PC-3 (cell line): ENCODE measurements around the gene CASP6. TPM values are rescaled to one million over a fixed set of nuclear protein-coding genes. Genes with fewer than 3 reads are reported as not detected.

ENCODE experiments used
- ATAC-seq: fragments of 200-7000 bp; cut with Tn5 transposase; 2 replicates; pipeline ENCODE4 v1.9.1; 2020; ENCODE audit warnings: mild to moderate bottlenecking, moderate library complexity
- Bru-seq: library from RNA; stranded (reverse); fragments of 400-500 nt; gene quantifications from one replicate; lab custom pipeline; 2021; lab: Mats Ljungman, UMichigan
- BruChase-seq, 2 experiments: library from RNA; stranded (reverse); fragments of 400-500 nt; gene quantifications; one replicate each; lab custom pipeline; 2021; lab: Mats Ljungman, UMichigan
- BruUV-seq: library from RNA; stranded (reverse); fragments of 400-500 nt; replicated peaks from 2 replicates; lab custom pipeline; 2021; lab: Mats Ljungman, UMichigan
- CTCF ChIA-PET: fragments of 300-600 bp; sonication (Branson Sonifier 250); formaldehyde crosslinking; loops from one replicate; lab custom pipeline; 2022; ENCODE audit warnings: antibody characterized with exemption; lab: Charles Lee
- POLR2A ChIA-PET: fragments of 300-600 bp; sonication (Branson Sonifier 250); formaldehyde crosslinking; loops from one replicate; lab custom pipeline; 2022; ENCODE audit warnings: antibody characterized with exemption; ENCODE audit not compliant: unreplicated experiment; lab: Charles Lee
- DNase-seq: peaks from one replicate; pipeline ENCODE4 v3.0.0-alpha.2; 2015
- H2AFZ ChIP-seq: fragments of 300-600 bp; sonication (generic); 2 replicates; pipeline ENCODE4 v1.6.0; 2016; ENCODE audit warnings: antibody characterized with exemption, low read length
- H3F3A ChIP-seq: fragments of 300-600 bp; sonication (generic); one replicate; pipeline ENCODE4 v1.6.0; 2017; ENCODE audit warnings: antibody characterized with exemption, low read length, control low read depth, mild to moderate bottlenecking; ENCODE audit not compliant: unreplicated experiment
- H3K27ac ChIP-seq: fragments of 300-600 bp; sonication (generic); 2 replicates; pipeline ENCODE4 v1.5.1; 2016; ENCODE audit warnings: mild to moderate bottlenecking, low read length
- H3K27me3 ChIP-seq: fragments of 300-600 bp; sonication (generic); 2 replicates; pipeline ENCODE4 v1.6.1; 2016; ENCODE audit warnings: low read length, mixed read lengths
- H3K36me3 ChIP-seq: fragments of 300-600 bp; sonication (generic); 2 replicates; pipeline ENCODE4 v1.6.1; 2016; ENCODE audit warnings: low read depth, mixed run types, low read length, mixed read lengths
- H3K4me1 ChIP-seq: fragments of 300-600 bp; sonication (generic); 2 replicates; pipeline ENCODE4 v1.5.1; 2016; ENCODE audit warnings: low read length; ENCODE audit not compliant: insufficient read depth
- H3K4me2 ChIP-seq: fragments of 300-600 bp; sonication (generic); 2 replicates; pipeline ENCODE4 v1.6.0; 2016; ENCODE audit warnings: low read length
- H3K4me3 ChIP-seq: fragments of 300-600 bp; sonication (generic); 2 replicates; pipeline ENCODE4 v1.5.1; 2016; ENCODE audit warnings: mild to moderate bottlenecking, low read length, mixed read lengths
- H3K79me2 ChIP-seq: fragments of 300-600 bp; sonication (generic); 2 replicates; pipeline ENCODE4 v1.6.1; 2017; ENCODE audit warnings: low read length, mixed read lengths
- H3K9ac ChIP-seq: fragments of 300-600 bp; sonication (generic); 2 replicates; pipeline ENCODE4 v1.6.0; 2016; ENCODE audit warnings: mild to moderate bottlenecking, low read length
- H3K9me2 ChIP-seq: fragments of 300-600 bp; sonication (generic); replicated peaks from 2 replicates; pipeline ENCODE4 v1.6.1; 2016; ENCODE audit warnings: mixed run types, low read length, mixed read lengths
- H3K9me3 ChIP-seq: fragments of 300-600 bp; sonication (generic); 2 replicates; pipeline ENCODE4 v1.6.1; 2016; ENCODE audit warnings: low read length, mixed read lengths
- H4K20me1 ChIP-seq: fragments of 300-600 bp; sonication (generic); 2 replicates; pipeline ENCODE4 v1.6.1; 2016; ENCODE audit warnings: low read length, mixed read lengths
- EZH2 ChIP-seq: fragments of 300-600 bp; sonication (generic); IDR thresholded peaks from one replicate; pipeline ENCODE4 v1.6.1; 2017; ENCODE audit warnings: antibody characterized with exemption, mild to moderate bottlenecking, low read length; ENCODE audit not compliant: unreplicated experiment
- EZH2phosphoT487 ChIP-seq: fragments of 300-600 bp; sonication (generic); IDR thresholded peaks from 2 replicates; pipeline ENCODE4 v1.6.1; 2018; ENCODE audit warnings: mild to moderate bottlenecking, antibody characterized with exemption, low read length, borderline replicate concordance
- intact Hi-C: fragments of 100-400 bp; cut with micrococcal nuclease; formaldehyde crosslinking; loops from 2 replicates; pipeline ENCODE4 v1.9.0; 2023
- long read RNA-seq: library from polyadenylated mRNA; unstranded; transcript quantifications from one replicate; pipeline ENCODE4 v2.0.0, GENCODE V29; 2021; ENCODE audit not compliant: unreplicated experiment
- total RNA-seq: library from RNA; depleted of rRNA; stranded (reverse); fragments of >200 nt; gene quantifications from 2 replicates; pipeline ENCODE4 v1.2.3, GENCODE V29; 2014; rRNA removed
- TF ChIP-seq, protein P1 (sequence below): fragments of 300-600 bp; sonication (generic); conservative IDR thresholded peaks from 2 replicates; pipeline ENCODE4 v1.5.1; 2017; ENCODE audit warnings: antibody characterized with exemption, low read depth, mild to moderate bottlenecking, low read length

Gene CASP6
- total RNA-seq (33.7 and 36.7 TPM in 2 replicates), Bru-seq, nascent RNA (percentile 55 among the genes with signal in this experiment), BruChase-seq, experiment 1, labeled RNA remaining after a 6-hour chase (percentile 62 among the genes with signal in this experiment), BruChase-seq, experiment 2, labeled RNA remaining after a 2-hour chase (percentile 56 among the genes with signal in this experiment)
- long read RNA-seq, transcript CASP6-201 (7 exons, 1,548 nt): major isoform, 21 of 28 reads
- long read RNA-seq, partial matches to known transcripts: 3 of 28 reads
- long read RNA-seq, other reads (novel, unspliced or antisense): 4 of 28 reads

- TF ChIP-seq EZH2: no peak
- TF ChIP-seq, protein P1, sequence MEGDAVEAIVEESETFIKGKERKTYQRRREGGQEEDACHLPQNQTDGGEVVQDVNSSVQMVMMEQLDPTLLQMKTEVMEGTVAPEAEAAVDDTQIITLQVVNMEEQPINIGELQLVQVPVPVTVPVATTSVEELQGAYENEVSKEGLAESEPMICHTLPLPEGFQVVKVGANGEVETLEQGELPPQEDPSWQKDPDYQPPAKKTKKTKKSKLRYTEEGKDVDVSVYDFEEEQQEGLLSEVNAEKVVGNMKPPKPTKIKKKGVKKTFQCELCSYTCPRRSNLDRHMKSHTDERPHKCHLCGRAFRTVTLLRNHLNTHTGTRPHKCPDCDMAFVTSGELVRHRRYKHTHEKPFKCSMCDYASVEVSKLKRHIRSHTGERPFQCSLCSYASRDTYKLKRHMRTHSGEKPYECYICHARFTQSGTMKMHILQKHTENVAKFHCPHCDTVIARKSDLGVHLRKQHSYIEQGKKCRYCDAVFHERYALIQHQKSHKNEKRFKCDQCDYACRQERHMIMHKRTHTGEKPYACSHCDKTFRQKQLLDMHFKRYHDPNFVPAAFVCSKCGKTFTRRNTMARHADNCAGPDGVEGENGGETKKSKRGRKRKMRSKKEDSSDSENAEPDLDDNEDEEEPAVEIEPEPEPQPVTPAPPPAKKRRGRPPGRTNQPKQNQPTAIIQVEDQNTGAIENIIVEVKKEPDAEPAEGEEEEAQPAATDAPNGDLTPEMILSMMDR: peak; percentile 59
- H3K4me1 ChIP-seq: peaks cover 9% of the 10 kb centered on the region
- no peaks in the 10 kb centered on the region; the same call in 1 of the 2 replicates for H3K36me3 ChIP-seq
- ATAC-seq (peak; percentile 83), DNase-seq (peak; percentile 73)
- peak within 1 kb of the TSS; percentile 25; the same call in 1 of the 2 replicates for H3K27ac ChIP-seq
- no peaks in the 10 kb centered on the region for H3F3A ChIP-seq
- H3K4me2 ChIP-seq: peak within 1 kb of the TSS; percentile 91
- peaks cover 37% of the 10 kb centered on the region for H3K79me2 ChIP-seq
- BruUV-seq: TSS peak; percentile 25
- intact Hi-C loops: loop anchor here (1.0 to 5.0 kb wide), 5 partner anchors 18 to 276 kb away; partner anchors contain the start of gene PLA2G12A
- peak within 1 kb of the TSS; percentile 99 for H2AFZ ChIP-seq
- H4K20me1 ChIP-seq: no peaks in the 10 kb centered on the region
- H3K4me3 ChIP-seq: peak within 1 kb of the TSS; percentile 96
- H3K9me3 ChIP-seq: no peaks in the 10 kb centered on the region
- CTCF ChIA-PET: interaction anchor here (0.6 kb wide), 1 partner anchor 322 kb away, joined by 7 read pairs; no protein-coding TSS in a partner anchor
- H3K27me3 ChIP-seq: no peaks in the 10 kb centered on the region
- no peaks in the 10 kb centered on the region for H3K9me2 ChIP-seq
- POLR2A ChIA-PET: interaction anchor here (0.6 kb wide), 1 partner anchor 79 kb away, joined by 9 read pairs; no protein-coding TSS in a partner anchor
- H3K9ac ChIP-seq: peak within 1 kb of the TSS; percentile 76
Observed at GRCh38 chr4:109702950-109703663, at the start of gene CASP6. Gene CASP6, minus strand, starts transcription at chr4:109703445. Its CDS starts 50 bp downstream, at chr4:109703395.

DNA sequence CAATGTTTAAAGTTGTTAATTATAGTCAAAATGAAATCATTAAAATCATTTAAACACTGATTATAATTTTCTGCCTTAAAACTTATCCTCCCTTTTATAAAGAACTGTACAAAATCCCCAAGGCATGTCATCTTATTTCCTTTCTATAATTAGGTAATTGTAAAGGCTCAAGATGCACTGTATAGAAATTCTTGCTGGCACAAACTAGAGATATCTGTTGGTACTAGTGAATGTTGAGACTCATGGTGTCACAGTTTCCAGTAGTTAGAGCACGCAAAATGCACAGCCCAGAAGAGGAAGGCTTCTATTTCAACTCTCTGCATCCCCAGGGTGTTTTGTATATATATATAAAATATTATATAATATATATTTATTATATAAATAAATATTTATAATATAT is 49.3 kb upstream of the CASP6 start:
- no peaks in the 10 kb centered on the region for H3K36me3 ChIP-seq
- no peaks in the 10 kb centered on the region for H3K9me3 ChIP-seq
- CTCF ChIA-PET: no interaction called here
- no peak overlapping the region for H3K9ac ChIP-seq
- no peaks in the 10 kb centered on the region for H3K9me2 ChIP-seq
- intact Hi-C loops: no loop called here
- no peak overlapping the region for H2AFZ ChIP-seq
- POLR2A ChIA-PET: no interaction called here
- no peaks in the 10 kb centered on the region for H3K4me1 ChIP-seq
- DNase-seq (no peak), ATAC-seq (no peak)
- TF ChIP-seq EZH2 (no peak), EZH2phosphoT487 (no peak)
- TF ChIP-seq, protein P1: no peak
- H4K20me1 ChIP-seq: no peaks in the 10 kb centered on the region
- no peak overlapping the region for H3K27ac ChIP-seq
- H3F3A ChIP-seq: no peaks in the 10 kb centered on the region
- BruUV-seq: no TSS peak
- no peak overlapping the region for H3K4me3 ChIP-seq
- H3K79me2 ChIP-seq: no peaks in the 10 kb centered on the region
- no peak overlapping the region for H3K4me2 ChIP-seq
- H3K27me3 ChIP-seq: no peaks in the 10 kb centered on the region
